Testis (tissue), 2 donors: ENCODE data around the gene ADGRG7.

ENCODE experiments used
- POLR2A ChIP-seq: fragments of 450-650 bp; IDR thresholded peaks from one replicate; pipeline ENCODE4 v1.6.1; 2017; ENCODE audit warnings: antibody characterized with exemption, mild to moderate bottlenecking, moderate library complexity
- TF ChIP-seq, protein P1 (sequence below), 3 experiments: fragments of 450-650 bp in 2 of 3; fragments of 200-600 bp in 1 of 3; sonication (generic) in 1 of 3; IDR thresholded peaks; one replicate each; pipeline ENCODE4 v1.5.1; 2016 to 2019; ENCODE audit warnings: antibody characterized with exemption in 3 of 3, mild to moderate bottlenecking in 2 of 3, moderate library complexity in 1 of 3

DNA sequence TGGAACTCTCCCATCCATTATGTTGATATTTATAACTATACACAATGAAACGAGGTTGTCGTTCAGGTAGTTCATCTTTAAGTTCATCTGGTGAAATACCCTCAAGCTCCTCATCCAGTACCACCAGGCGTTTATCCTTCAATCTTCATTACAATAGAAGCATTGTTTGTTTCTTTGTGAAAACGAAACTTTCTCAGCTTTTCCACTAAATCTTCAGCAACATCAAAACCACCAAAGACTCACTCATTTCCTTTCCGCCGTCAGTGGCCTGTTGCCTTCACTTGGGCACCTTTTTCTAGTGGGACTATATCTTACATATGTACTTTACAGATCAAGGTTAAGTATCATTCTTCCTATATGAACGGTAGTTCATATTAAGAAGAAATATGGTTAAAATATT, 55.8 kb downstream of the ADGRG7 start:
- TF ChIP-seq, protein P1, sequence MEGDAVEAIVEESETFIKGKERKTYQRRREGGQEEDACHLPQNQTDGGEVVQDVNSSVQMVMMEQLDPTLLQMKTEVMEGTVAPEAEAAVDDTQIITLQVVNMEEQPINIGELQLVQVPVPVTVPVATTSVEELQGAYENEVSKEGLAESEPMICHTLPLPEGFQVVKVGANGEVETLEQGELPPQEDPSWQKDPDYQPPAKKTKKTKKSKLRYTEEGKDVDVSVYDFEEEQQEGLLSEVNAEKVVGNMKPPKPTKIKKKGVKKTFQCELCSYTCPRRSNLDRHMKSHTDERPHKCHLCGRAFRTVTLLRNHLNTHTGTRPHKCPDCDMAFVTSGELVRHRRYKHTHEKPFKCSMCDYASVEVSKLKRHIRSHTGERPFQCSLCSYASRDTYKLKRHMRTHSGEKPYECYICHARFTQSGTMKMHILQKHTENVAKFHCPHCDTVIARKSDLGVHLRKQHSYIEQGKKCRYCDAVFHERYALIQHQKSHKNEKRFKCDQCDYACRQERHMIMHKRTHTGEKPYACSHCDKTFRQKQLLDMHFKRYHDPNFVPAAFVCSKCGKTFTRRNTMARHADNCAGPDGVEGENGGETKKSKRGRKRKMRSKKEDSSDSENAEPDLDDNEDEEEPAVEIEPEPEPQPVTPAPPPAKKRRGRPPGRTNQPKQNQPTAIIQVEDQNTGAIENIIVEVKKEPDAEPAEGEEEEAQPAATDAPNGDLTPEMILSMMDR (IDR thresholded peaks at IDR 0.05): no peak
- TF ChIP-seq POLR2A: no peak
